ENCODE measurements around the gene KCNK15.

GRCh38 chr20:44784688-44785087 lies 39.0 kb downstream of the KCNK15 start:
- no peak for TF ChIP-seq POLR2A (IDR thresholded peaks at IDR 0.05; ENCODE audit: low read length)
- no peak for TF ChIP-seq GATA1 (IDR thresholded peaks at IDR 0.05; ENCODE audit: low read depth, low read length)

All from erythroblast (primary cell).